Erythroblast (primary cell): ENCODE results near the gene GPR21.

ENCODE experiments used
- DNase-seq, 2 experiments: peaks; one replicate each; lab custom pipeline; 2025; lab: John Stamatoyannopoulos, UW
- GATA1 ChIP-seq: IDR thresholded peaks from 2 replicates; pipeline ENCODE4 v1.6.1; 2011; ENCODE audit warnings: low read depth, mild to moderate bottlenecking, control low read depth, low read length, moderate library complexity
- POLR2A ChIP-seq: IDR thresholded peaks from 2 replicates; pipeline ENCODE4 v1.6.1; 2011; ENCODE audit warnings: mild to moderate bottlenecking, low read length

Gene GPR21

GRCh38 chr9:123043081-123043939 lies 9.8 kb downstream of the GPR21 start:
- DNase-seq = no peak
- TF ChIP-seq POLR2A (no peak), GATA1 (no peak)

GRCh38 chr9:123044586-123044985 lies 11.1 kb downstream of the GPR21 start:
- no peak for TF ChIP-seq POLR2A
- TF ChIP-seq GATA1 = no peak
- no peak for DNase-seq

GRCh38 chr9:123046406-123047195 lies 13.1 kb downstream of the GPR21 start:
- DNase-seq = no peak
- TF ChIP-seq POLR2A = no peak
- TF ChIP-seq GATA1 = no peak

- DNase-seq = no peak
- TF ChIP-seq POLR2A (no peak), GATA1 (no peak)
Measured at GRCh38 chr9:123048748-123049147, 15.3 kb downstream of the GPR21 start.

GRCh38 chr9:123049589-123050222 lies 16.2 kb downstream of the GPR21 start:
- TF ChIP-seq POLR2A (no peak), GATA1 (no peak)
- no peak for DNase-seq

GRCh38 chr9:123053046-123053445 lies 19.6 kb downstream of the GPR21 start:
- no peak for DNase-seq
- TF ChIP-seq POLR2A (no peak), GATA1 (no peak)

- no peak for DNase-seq
- no peak for TF ChIP-seq GATA1
- TF ChIP-seq POLR2A = no peak
Measured at GRCh38 chr9:123053711-123054110, 20.2 kb downstream of the GPR21 start.

- DNase-seq = no peak
- TF ChIP-seq POLR2A = no peak
- no peak for TF ChIP-seq GATA1
Measured at GRCh38 chr9:123058834-123059233, 25.4 kb downstream of the GPR21 start.

- DNase-seq = no peak
- TF ChIP-seq GATA1 (no peak), POLR2A (no peak)
Measured at GRCh38 chr9:123059472-123060220, 26.2 kb downstream of the GPR21 start.

GRCh38 chr9:123061216-123061615 lies 27.7 kb downstream of the GPR21 start:
- TF ChIP-seq POLR2A = no peak
- TF ChIP-seq GATA1 = no peak

GRCh38 chr9:123062351-123063176 lies 29.1 kb downstream of the GPR21 start:
- no peak for DNase-seq
- TF ChIP-seq GATA1 (no peak), POLR2A (no peak)

More at GRCh38 chr9:123061216-123061615, 27.7 kb downstream of the GPR21 start:
- DNase-seq = no peak

GRCh38 chr9:123063177-123063598 lies 29.7 kb downstream of the GPR21 start:
- DNase-seq = no peak
- TF ChIP-seq POLR2A (no peak), GATA1 (no peak)
